ENCODE measurements around the gene PSMG4.

Gene PSMG4

DNA sequence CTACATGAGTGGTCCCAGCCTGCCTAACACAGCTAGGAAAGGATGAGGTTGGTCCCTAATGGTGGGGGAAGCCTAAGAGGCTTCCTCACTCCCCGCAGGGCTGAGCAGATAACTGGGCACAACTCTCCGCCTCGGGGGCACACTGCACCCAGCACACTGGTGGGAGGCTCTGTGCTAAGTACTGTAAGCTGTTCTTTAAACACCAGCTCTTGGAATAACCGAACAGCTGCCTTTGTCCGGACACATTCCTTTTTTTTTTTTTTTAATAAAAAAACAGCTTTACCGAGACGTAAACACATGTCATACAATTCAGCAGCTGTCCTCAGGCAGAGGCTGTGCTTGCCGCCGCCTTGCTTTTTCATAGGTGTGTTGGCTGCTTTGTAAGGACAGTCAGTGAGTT lies 6.9 kb downstream of the PSMG4 start:
- Histone ChIP-seq H3K4me2 (ENCODE audit: low read length) (no peak overlapping the region), H3K27ac (ENCODE audit: low read depth, low read length) (no peak overlapping the region), H3K4me3 (ENCODE audit: low read length) (no peak overlapping the region), H4K20me1 (ENCODE audit: control insufficient read depth, insufficient read depth, low read depth, low read length) (no peaks in the 10 kb centered on the region; the same call in 1 of the 2 replicates), H3K9me2 (replicated peaks; ENCODE audit: control insufficient read depth, low read length) (no peaks in the 10 kb centered on the region), H3K27me3 (ENCODE audit: control insufficient read depth, low read length) (no peaks in the 10 kb centered on the region), H3F3A (ENCODE audit: control insufficient read depth, insufficient read depth) (no peaks in the 10 kb centered on the region), H3K79me2 (ENCODE audit: control insufficient read depth, low read length) (peaks cover 72% of the 10 kb centered on the region), H3K4me1 (ENCODE audit: control insufficient read depth, low read length) (peaks cover 6% of the 10 kb centered on the region), H3K9me3 (ENCODE audit: control insufficient read depth, insufficient read depth, low read length) (no peaks in the 10 kb centered on the region), H3K36me3 (ENCODE audit: control insufficient read depth, low read length) (peaks cover 83% of the 10 kb centered on the region)
- no peak for TF ChIP-seq EZH2phosphoT487 (IDR thresholded peaks at IDR 0.05; ENCODE audit: borderline replicate concordance, low read length)

DNA sequence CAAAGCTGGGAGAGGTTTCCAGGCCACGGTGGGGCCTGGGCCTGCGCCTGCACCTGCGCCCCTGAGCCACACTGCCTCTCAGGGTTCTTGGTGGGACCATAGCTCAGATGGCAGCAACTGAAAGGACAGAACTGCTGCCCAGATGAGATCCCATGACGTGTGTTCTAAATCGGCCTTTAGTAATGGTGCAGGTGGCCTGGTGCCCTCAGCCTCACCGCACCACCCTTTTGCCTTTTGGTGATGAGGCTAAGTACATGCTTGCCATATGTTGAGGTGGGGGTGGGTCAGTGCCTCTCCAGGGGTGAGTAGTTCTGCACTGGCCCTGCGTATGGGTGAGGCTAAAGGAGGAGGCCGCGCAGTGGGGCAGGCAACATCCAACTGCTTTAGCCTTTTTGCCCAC lies 7.4 kb downstream of the PSMG4 start:
- H3K36me3 ChIP-seq (ENCODE audit: control insufficient read depth, low read length), result peaks cover 83% of the 10 kb centered on the region
- H3F3A ChIP-seq (ENCODE audit: control insufficient read depth, insufficient read depth), result no peaks in the 10 kb centered on the region
- peaks cover 67% of the 10 kb centered on the region for H3K79me2 ChIP-seq (ENCODE audit: control insufficient read depth, low read length)

GRCh38 chr6:3267162-3267561 lies 8.4 kb downstream of the PSMG4 start:
- Histone ChIP-seq H4K20me1 (ENCODE audit: control insufficient read depth, insufficient read depth, low read depth, low read length) (no peaks in the 10 kb centered on the region), H3F3A (ENCODE audit: control insufficient read depth, insufficient read depth) (no peaks in the 10 kb centered on the region), H3K4me2 (ENCODE audit: low read length) (no peak overlapping the region), H3K9me2 (replicated peaks; ENCODE audit: control insufficient read depth, low read length) (no peaks in the 10 kb centered on the region), H3K4me1 (ENCODE audit: control insufficient read depth, low read length) (no peaks in the 10 kb centered on the region), H3K9me3 (ENCODE audit: control insufficient read depth, insufficient read depth, low read length) (no peaks in the 10 kb centered on the region), H3K27ac (ENCODE audit: low read depth, low read length) (no peak overlapping the region), H3K79me2 (ENCODE audit: control insufficient read depth, low read length) (peaks cover 60% of the 10 kb centered on the region), H3K4me3 (ENCODE audit: low read length) (no peak overlapping the region), H3K27me3 (ENCODE audit: control insufficient read depth, low read length) (no peaks in the 10 kb centered on the region), H3K36me3 (ENCODE audit: control insufficient read depth, low read length) (peaks cover 83% of the 10 kb centered on the region)
- TF ChIP-seq, protein P1, sequence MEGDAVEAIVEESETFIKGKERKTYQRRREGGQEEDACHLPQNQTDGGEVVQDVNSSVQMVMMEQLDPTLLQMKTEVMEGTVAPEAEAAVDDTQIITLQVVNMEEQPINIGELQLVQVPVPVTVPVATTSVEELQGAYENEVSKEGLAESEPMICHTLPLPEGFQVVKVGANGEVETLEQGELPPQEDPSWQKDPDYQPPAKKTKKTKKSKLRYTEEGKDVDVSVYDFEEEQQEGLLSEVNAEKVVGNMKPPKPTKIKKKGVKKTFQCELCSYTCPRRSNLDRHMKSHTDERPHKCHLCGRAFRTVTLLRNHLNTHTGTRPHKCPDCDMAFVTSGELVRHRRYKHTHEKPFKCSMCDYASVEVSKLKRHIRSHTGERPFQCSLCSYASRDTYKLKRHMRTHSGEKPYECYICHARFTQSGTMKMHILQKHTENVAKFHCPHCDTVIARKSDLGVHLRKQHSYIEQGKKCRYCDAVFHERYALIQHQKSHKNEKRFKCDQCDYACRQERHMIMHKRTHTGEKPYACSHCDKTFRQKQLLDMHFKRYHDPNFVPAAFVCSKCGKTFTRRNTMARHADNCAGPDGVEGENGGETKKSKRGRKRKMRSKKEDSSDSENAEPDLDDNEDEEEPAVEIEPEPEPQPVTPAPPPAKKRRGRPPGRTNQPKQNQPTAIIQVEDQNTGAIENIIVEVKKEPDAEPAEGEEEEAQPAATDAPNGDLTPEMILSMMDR (IDR thresholded peaks at IDR 0.05; ENCODE audit: low read depth, low read length, poor library complexity, severe bottlenecking), result no peak
- TF ChIP-seq EZH2phosphoT487 (IDR thresholded peaks at IDR 0.05; ENCODE audit: borderline replicate concordance, low read length), result no peak

More for the DNA sequence above, 7.4 kb downstream of the PSMG4 start:
- Histone ChIP-seq H4K20me1 (ENCODE audit: control insufficient read depth, insufficient read depth, low read depth, low read length) (no peaks in the 10 kb centered on the region; the same call in 1 of the 2 replicates), H3K27ac (ENCODE audit: low read depth, low read length) (no peak overlapping the region), H3K9me2 (replicated peaks; ENCODE audit: control insufficient read depth, low read length) (no peaks in the 10 kb centered on the region), H3K9me3 (ENCODE audit: control insufficient read depth, insufficient read depth, low read length) (no peaks in the 10 kb centered on the region), H3K27me3 (ENCODE audit: control insufficient read depth, low read length) (no peaks in the 10 kb centered on the region), H3K4me3 (ENCODE audit: low read length) (no peak overlapping the region), H3K4me1 (ENCODE audit: control insufficient read depth, low read length) (peaks cover under 1% of the 10 kb centered on the region), H3K4me2 (ENCODE audit: low read length) (no peak overlapping the region)
- TF ChIP-seq EZH2phosphoT487 (IDR thresholded peaks at IDR 0.05; ENCODE audit: borderline replicate concordance, low read length), result no peak
- TF ChIP-seq, protein P1 (IDR thresholded peaks at IDR 0.05; ENCODE audit: low read depth, low read length, poor library complexity, severe bottlenecking), result no peak

GRCh38 chr6:3268680-3269079 lies 9.9 kb downstream of the PSMG4 start:
- H3K4me2 ChIP-seq (ENCODE audit: low read length), result no peak overlapping the region
- H3K79me2 ChIP-seq (ENCODE audit: control insufficient read depth, low read length), result peaks cover 46% of the 10 kb centered on the region
- H3K27ac ChIP-seq (ENCODE audit: low read depth, low read length), result no peak overlapping the region
- peaks cover 80% of the 10 kb centered on the region for H3K36me3 ChIP-seq (ENCODE audit: control insufficient read depth, low read length)
- no peaks in the 10 kb centered on the region for H3K9me2 ChIP-seq (replicated peaks; ENCODE audit: control insufficient read depth, low read length)
- H3F3A ChIP-seq (ENCODE audit: control insufficient read depth, insufficient read depth), result no peaks in the 10 kb centered on the region
- H3K4me1 ChIP-seq (ENCODE audit: control insufficient read depth, low read length), result no peaks in the 10 kb centered on the region
- TF ChIP-seq, protein P1 (IDR thresholded peaks at IDR 0.05; ENCODE audit: low read depth, low read length, poor library complexity, severe bottlenecking), result no peak
- no peak for TF ChIP-seq EZH2phosphoT487 (IDR thresholded peaks at IDR 0.05; ENCODE audit: borderline replicate concordance, low read length)
- no peaks in the 10 kb centered on the region for H4K20me1 ChIP-seq (ENCODE audit: control insufficient read depth, insufficient read depth, low read depth, low read length)
- no peaks in the 10 kb centered on the region for H3K9me3 ChIP-seq (ENCODE audit: control insufficient read depth, insufficient read depth, low read length)
- H3K27me3 ChIP-seq (ENCODE audit: control insufficient read depth, low read length), result no peaks in the 10 kb centered on the region
- no peak overlapping the region for H3K4me3 ChIP-seq (ENCODE audit: low read length)
